GM12892 (cell line): ENCODE data around the gene ETS1.

Experiments
- POLR2A ChIP-seq: IDR thresholded peaks from 2 replicates; pipeline ENCODE4 v1.6.1; 2011; ENCODE audit warnings: low read depth, low read length, control low read depth
- POLR2AphosphoS5 ChIP-seq: IDR thresholded peaks from 2 replicates; pipeline ENCODE4 v1.6.1; 2011; ENCODE audit warnings: low read depth, low read length, control low read depth
- TAF1 ChIP-seq: IDR thresholded peaks from 2 replicates; pipeline ENCODE4 v1.6.1; 2011; ENCODE audit warnings: low read depth, mild to moderate bottlenecking, control low read depth, low read length, borderline replicate concordance

DNA sequence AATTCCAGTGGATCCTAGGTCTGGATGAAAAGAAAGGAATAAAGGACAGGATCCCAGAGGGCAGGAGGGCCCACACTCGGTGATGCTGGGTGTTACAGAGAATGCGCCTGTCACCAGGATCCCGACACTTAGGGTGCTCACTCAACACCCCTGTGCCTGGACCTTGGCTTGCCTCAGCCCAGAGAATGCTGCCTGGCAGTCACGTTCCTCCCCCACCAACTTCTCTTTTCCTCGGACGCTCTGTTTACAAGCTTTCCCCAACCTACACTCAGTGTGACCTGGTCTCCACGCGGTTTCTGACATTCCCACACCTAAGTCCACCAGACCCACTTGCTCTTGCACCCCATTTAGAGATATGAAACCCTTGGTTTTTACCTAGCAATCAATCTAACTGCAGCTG lies 38.0 kb upstream of the ETS1 start:
- TF ChIP-seq POLR2A = no peak
- TF ChIP-seq POLR2AphosphoS5 = no peak
- no peak for TF ChIP-seq TAF1
